ENCODE measurements around the gene FOXN3.
A peak's percentile ranks its signal among the peaks of the same experiment; 100 is the strongest.
"Not testable (repeated sequence)": the region's sequence is repeated elsewhere in the genome, so short reads cannot be mapped to it uniquely, and the experiment has no call there.

FOXN3 gene

GRCh38 chr14:89298056-89298834, 118.8 kb downstream of the FOXN3 start:
- no peak for DNase-seq

- DNase-seq = no peak
Measured at GRCh38 chr14:89296281-89296745, 120.7 kb downstream of the FOXN3 start.

GRCh38 chr14:89294872-89295271, 122.2 kb downstream of the FOXN3 start:
- DNase-seq = no peak

- DNase-seq = not testable (repeated sequence)
Measured at GRCh38 chr14:89294469-89294868, 122.6 kb downstream of the FOXN3 start.

- no peak for DNase-seq
Measured at GRCh38 chr14:89294060-89294459, 123.0 kb downstream of the FOXN3 start.

GRCh38 chr14:89293314-89293916, 123.6 kb downstream of the FOXN3 start:
- no peak for DNase-seq

- no peak for DNase-seq
Measured at GRCh38 chr14:89292579-89293313, 124.3 kb downstream of the FOXN3 start.

GRCh38 chr14:89291351-89291940, 125.6 kb downstream of the FOXN3 start:
- no peak for DNase-seq

- DNase-seq = no peak
Measured at GRCh38 chr14:89290813-89291212, 126.2 kb downstream of the FOXN3 start.

GRCh38 chr14:89289477-89289876, 127.6 kb downstream of the FOXN3 start:
- no peak for DNase-seq

- DNase-seq = peak; percentile 61
Measured at GRCh38 chr14:89288114-89288513, 128.9 kb downstream of the FOXN3 start.

GRCh38 chr14:89284333-89285058, 132.5 kb downstream of the FOXN3 start:
- no peak for DNase-seq

- peak; percentile 10 for DNase-seq
Measured at GRCh38 chr14:89283327-89284060, 133.5 kb downstream of the FOXN3 start.

GRCh38 chr14:89282191-89282590, 134.8 kb downstream of the FOXN3 start:
- DNase-seq = no peak

GRCh38 chr14:89280600-89280999, 136.4 kb downstream of the FOXN3 start:
- DNase-seq = no peak

GRCh38 chr14:89279649-89280232, 137.3 kb downstream of the FOXN3 start:
- no peak for DNase-seq

GRCh38 chr14:89277203-89277602, 139.8 kb downstream of the FOXN3 start:
- DNase-seq = no peak

GRCh38 chr14:89276424-89276975, 140.5 kb downstream of the FOXN3 start:
- peak; percentile 85 for DNase-seq

- no peak for DNase-seq
Measured at GRCh38 chr14:89270439-89271227, 146.4 kb downstream of the FOXN3 start.

- DNase-seq = no peak
Measured at GRCh38 chr14:89269404-89269803, 147.6 kb downstream of the FOXN3 start.
